HG02970 (cell line): ENCODE results near the gene ASIC2.
"Not testable (repeated sequence)": the region's sequence is repeated elsewhere in the genome, so short reads cannot be mapped to it uniquely, and the experiment has no call there.

Experiments used
- ATAC-seq: cut with Tn5 transposase; IDR thresholded peaks from one replicate; pipeline ENCODE4 v1.9.1; 2021; ENCODE audit warnings: mild to moderate bottlenecking, moderate library complexity, moderate number of reproducible peaks; ENCODE audit not compliant: unreplicated experiment, low FRiP score

ASIC2 gene

DNA sequence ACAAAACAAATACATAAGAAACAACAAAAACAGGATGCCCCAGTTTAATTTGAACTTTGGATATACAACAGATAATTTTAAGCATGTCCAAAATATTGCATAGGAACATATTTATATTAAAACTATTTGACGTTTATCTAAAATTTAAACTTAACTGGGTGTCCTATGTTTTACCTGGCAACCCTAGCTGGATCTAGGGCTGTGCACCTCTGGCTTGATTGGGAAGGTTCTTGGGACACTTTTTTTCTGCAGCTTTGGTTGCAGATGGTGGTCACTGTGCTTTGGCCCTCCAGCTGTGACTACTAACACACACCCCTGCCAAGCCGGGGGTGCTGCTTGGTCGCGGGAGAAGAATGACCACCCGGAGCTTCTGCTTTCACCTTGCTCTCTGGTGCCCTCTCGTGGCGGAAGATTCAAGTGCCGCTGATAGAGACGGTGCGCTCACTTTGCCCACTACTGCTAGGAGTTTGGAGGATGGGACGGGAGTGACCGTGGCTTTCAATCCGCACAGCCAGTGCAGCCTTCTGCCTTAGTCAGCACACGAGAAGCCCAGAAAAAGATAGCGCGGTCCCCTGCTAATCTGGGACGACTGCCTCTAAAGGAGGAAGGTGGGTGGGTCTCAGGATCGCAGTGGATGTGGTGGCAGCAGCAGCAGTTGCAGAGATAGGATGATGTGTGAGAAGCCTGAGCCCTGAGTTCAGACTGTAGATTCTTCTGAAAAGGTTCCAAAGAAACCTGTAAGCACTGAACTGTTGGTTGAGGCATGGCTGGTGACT, 294.8 kb downstream of the ASIC2 start:
- ATAC-seq: no peak

GRCh38 chr17:32995416-32996045, 297.6 kb downstream of the ASIC2 start:
- ATAC-seq: no peak

- ATAC-seq: no peak
These were observed 299.1 kb downstream of the ASIC2 start for GRCh38 chr17:32993977-32994376.

DNA sequence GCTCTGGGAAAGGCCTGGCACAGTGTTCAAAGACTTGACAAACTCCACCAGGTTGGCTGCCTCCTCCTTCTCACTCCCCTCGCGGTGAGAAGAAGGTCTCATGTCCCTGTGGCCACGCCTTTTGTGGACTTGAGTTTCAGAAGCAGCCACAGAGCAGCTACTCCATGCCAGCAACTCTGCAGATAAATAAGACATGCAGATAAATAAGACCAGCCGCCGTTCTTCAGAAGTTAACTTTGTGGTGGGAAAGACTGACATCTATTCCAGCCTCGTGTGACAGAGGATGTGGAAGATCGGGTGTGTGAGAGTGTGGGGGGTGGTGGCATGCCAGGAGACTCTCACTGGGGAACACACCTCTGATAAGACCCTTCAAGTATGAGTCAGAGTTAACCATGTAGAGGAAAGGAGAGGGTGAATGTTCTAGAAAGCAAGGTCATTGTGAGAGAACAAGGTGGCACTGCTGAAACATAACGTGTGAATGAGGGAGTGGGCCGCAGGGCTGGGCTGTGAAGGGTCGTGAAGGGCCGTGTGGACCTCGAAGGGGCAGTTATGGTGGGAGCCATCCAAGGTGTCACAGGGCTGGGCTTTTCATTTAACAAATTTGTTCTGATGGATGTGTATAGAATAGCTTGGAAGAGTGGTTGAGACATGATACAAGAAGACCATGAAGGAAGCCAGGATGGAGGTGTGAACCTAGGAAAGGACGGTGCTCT, 300.6 kb downstream of the ASIC2 start:
- ATAC-seq: no peak

- no peak for ATAC-seq
These were observed 304.5 kb downstream of the ASIC2 start for GRCh38 chr17:32988481-32989101.

DNA sequence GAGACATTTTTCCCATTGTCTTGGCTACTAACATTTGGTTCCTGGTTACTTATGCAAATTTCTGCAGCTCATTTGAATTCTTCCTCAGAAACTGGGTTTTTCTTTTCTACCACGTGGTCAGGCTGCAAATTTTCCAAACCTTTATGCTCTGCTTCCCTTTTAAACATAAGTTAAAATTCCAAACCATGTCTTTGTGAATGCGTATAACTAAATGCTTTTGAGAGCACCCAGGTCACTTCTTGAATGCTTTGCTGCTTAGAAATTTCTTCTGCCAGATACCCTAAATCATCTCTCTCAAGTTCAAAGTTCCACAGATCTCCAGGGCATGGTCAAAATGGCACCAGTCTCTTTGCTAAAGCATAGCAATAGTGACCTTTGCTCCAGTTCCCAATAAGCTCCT, 305.2 kb downstream of the ASIC2 start:
- not testable (repeated sequence) for ATAC-seq

GRCh38 chr17:32987453-32987805, 305.7 kb downstream of the ASIC2 start:
- ATAC-seq: not testable (repeated sequence)

GRCh38 chr17:32985050-32985756, 307.9 kb downstream of the ASIC2 start:
- ATAC-seq: no peak

- ATAC-seq: not testable (repeated sequence)
These were observed 311.5 kb downstream of the ASIC2 start for GRCh38 chr17:32981611-32982010.

DNA sequence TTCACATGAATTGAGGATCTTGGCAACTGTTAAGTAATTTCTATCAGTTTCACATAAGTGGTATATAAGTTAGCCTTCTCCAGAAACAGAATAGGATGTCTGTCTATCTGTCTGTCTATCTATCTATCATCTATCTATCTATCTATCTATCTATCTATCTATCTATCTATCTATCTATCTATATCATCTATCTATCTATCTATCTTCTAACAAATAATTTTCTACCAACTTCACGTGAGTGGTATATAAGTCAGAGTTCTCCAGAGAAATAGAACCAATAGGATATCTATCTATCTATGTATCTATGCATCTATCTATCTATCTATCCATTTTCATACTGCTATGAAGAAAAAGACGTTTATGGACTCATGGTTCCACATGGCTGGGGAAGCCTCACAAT, 312.9 kb downstream of the ASIC2 start:
- no peak for ATAC-seq

DNA sequence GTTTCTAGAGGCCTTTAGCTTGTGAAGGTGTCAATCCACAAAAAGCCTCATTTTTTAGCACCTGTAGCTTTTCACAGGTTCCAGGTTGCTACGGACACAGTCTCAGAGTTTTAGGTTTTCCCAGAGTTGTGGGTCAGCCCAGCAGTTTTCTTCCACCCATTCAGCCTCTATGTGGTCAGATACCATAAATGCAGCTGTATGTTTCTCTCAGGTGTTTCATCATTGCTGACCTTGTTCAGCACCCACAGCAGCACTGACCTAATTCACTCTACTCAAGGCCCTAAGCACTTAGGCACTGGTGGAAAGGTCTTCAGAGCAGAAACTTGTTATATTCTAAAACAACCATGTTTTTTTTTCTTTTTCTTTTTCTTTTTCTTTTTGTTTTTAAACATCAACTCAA, 316.5 kb downstream of the ASIC2 start:
- no peak for ATAC-seq

DNA sequence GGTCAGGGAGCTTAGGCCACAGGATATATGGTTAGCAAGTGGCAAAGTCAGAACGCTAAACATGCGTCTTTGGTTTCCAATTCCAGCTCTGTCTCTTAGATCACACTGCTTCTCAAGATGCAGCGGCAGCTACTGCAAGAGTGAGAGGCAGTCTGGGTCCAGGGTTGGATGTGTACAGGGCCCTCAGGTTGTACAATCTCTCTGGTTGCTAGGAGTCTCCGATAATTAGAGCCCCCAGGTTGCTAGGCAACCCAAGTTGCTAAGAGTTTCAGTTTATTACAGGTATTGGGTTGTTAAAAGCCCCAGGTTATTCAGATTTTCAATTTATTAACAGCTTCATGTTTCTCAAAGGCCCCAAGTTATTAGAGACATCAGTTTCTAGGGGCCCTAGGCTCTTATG, 317.0 kb downstream of the ASIC2 start:
- no peak for ATAC-seq

GRCh38 chr17:32971171-32971570, 321.9 kb downstream of the ASIC2 start:
- ATAC-seq: no peak

GRCh38 chr17:32970281-32970680, 322.8 kb downstream of the ASIC2 start:
- no peak for ATAC-seq

GRCh38 chr17:32969231-32969630, 323.9 kb downstream of the ASIC2 start:
- ATAC-seq: not testable (repeated sequence)

- ATAC-seq: no peak
These were observed 328.6 kb downstream of the ASIC2 start for GRCh38 chr17:32964541-32964940.
